GM19240 (cell line): ENCODE measurements around the gene MARCHF10.

ENCODE experiments used
- DNase-seq: peaks from one replicate; pipeline ENCODE4 v3.0.0; 2011; ENCODE audit warnings: low spot score; ENCODE audit not compliant: insufficient read length

The MARCHF10 gene

GRCh38 chr17:62662855-62663254, 145.3 kb downstream of the MARCHF10 start:
- DNase-seq: no peak

GRCh38 chr17:62661337-62661736, 146.8 kb downstream of the MARCHF10 start:
- no peak for DNase-seq

GRCh38 chr17:62660629-62661118, 147.4 kb downstream of the MARCHF10 start:
- DNase-seq: no peak

- no peak for DNase-seq
These were observed 149.8 kb downstream of the MARCHF10 start for GRCh38 chr17:62658136-62658920.

GRCh38 chr17:62657690-62658089, 150.4 kb downstream of the MARCHF10 start:
- DNase-seq: no peak

- no peak for DNase-seq
These were observed 150.9 kb downstream of the MARCHF10 start for GRCh38 chr17:62657145-62657665.

GRCh38 chr17:62656446-62656845, 151.7 kb downstream of the MARCHF10 start:
- DNase-seq: no peak

GRCh38 chr17:62655656-62656055, 152.5 kb downstream of the MARCHF10 start:
- DNase-seq: no peak

GRCh38 chr17:62653826-62654761, 154.0 kb downstream of the MARCHF10 start:
- DNase-seq: no peak

- DNase-seq: peak; percentile 53
These were observed 154.9 kb downstream of the MARCHF10 start for GRCh38 chr17:62653002-62653825.

GRCh38 chr17:62652251-62653001, 155.7 kb downstream of the MARCHF10 start:
- DNase-seq: no peak
